ENCODE measurements around the gene ZNF385A.

The ZNF385A gene

GRCh38 chr12:54379398-54380201 is 4.9 kb downstream of the ZNF385A start (continued):
- TF ChIP-seq ZNF449 (tag by site-specific recombination; IDR thresholded peaks at IDR 0.05) (0 out of 2 replicates have a peak, but pooled peaks have one; percentile 10), SALL2 (tag by site-specific recombination; IDR thresholded peaks at IDR 0.05; ENCODE audit: borderline replicate concordance) (no peak), SP7 (tag by site-specific recombination; IDR thresholded peaks at IDR 0.05) (peak; percentile 66), ZNF202 (tag by site-specific recombination; IDR thresholded peaks at IDR 0.05; ENCODE audit: borderline replicate concordance) (no peak), ZNF747 (tag by site-specific recombination; IDR thresholded peaks at IDR 0.05) (no peak), ZNF529 (tag by site-specific recombination; IDR thresholded peaks at IDR 0.05; ENCODE audit: insufficient replicate concordance) (no peak), KLF10 (tag by site-specific recombination; IDR thresholded peaks at IDR 0.05) (no peak; the same call in 1 of the 2 replicates), YY1 (tag by site-specific recombination; IDR thresholded peaks at IDR 0.05) (0 out of 2 replicates have a peak, but pooled peaks have one; percentile 36), ZNF112 (tag by site-specific recombination; IDR thresholded peaks at IDR 0.05) (no peak), ZBTB17 (tag by site-specific recombination; IDR thresholded peaks at IDR 0.05) (peak; percentile 75; the same call in 1 of the 2 replicates), ZNF488 (tag by site-specific recombination; IDR thresholded peaks at IDR 0.05) (no peak), ZNF645 (tag by site-specific recombination; IDR thresholded peaks at IDR 0.05) (no peak), ZNF148 (tag by site-specific recombination; IDR thresholded peaks at IDR 0.05; ENCODE audit: borderline replicate concordance) (no peak), ZNF776 (tag by site-specific recombination; IDR thresholded peaks at IDR 0.05; ENCODE audit: borderline replicate concordance) (no peak), ZNF692 (tag by site-specific recombination; IDR thresholded peaks at IDR 0.05) (peak; percentile 62), ZNF433 (tag by site-specific recombination; IDR thresholded peaks at IDR 0.05; ENCODE audit: low read depth) (no peak), ZBTB20 (tag by site-specific recombination; IDR thresholded peaks at IDR 0.05) (no peak; the same call in 1 of the 2 replicates), KLF8 (tag by site-specific recombination; IDR thresholded peaks at IDR 0.05) (peak; percentile 34), ZBTB11 (tag by site-specific recombination; conservative IDR thresholded peaks at IDR 0.05; ENCODE audit: low read depth) (no peak), KLF16 (tag by site-specific recombination; IDR thresholded peaks at IDR 0.05) (peak; percentile 34; the same call in 1 of the 2 replicates), ZNF600 (tag by site-specific recombination; IDR thresholded peaks at IDR 0.05) (0 out of 2 replicates have a peak, but pooled peaks have one; percentile 26), GLIS1 (tag by site-specific recombination; IDR thresholded peaks at IDR 0.05) (peak; percentile 50; the same call in 1 of the 2 replicates), ZSCAN4 (tag by site-specific recombination; IDR thresholded peaks at IDR 0.05) (no peak)
